Measurements from ENCODE around the gene ABCA1.

The ABCA1 gene

GRCh38 chr9:104776797-104777196 lies 151.2 kb downstream of the ABCA1 start:
- ATAC-seq (ENCODE audit: insufficient read depth, low read depth) (no peak), DNase-seq (no peak)
- Histone ChIP-seq H3K36me3 (ENCODE audit: insufficient read depth, low read length) (no peaks in the 10 kb centered on the region), H3K79me2 (ENCODE audit: insufficient read depth, low read length) (no peaks in the 10 kb centered on the region), H3K4me1 (ENCODE audit: insufficient read depth, low read length) (peaks cover 14% of the 10 kb centered on the region; the same call in 1 of the 2 replicates), H3K4me3 (ENCODE audit: low read depth in 1 of 2, low read length in 2 of 2) (no peak overlapping the region), H2AFZ (ENCODE audit: low read depth, low read length) (no peak overlapping the region), H3K4me2 (ENCODE audit: insufficient read depth, low read length) (no peak overlapping the region), H3K27ac (ENCODE audit: low read length) (no peak overlapping the region), H3K9ac (ENCODE audit: low read depth, low read length) (no peak overlapping the region), H3K27me3 (ENCODE audit: insufficient read depth, low read length, poor library complexity) (no peaks in the 10 kb centered on the region), H4K20me1 (ENCODE audit: insufficient read depth, low read length) (no peaks in the 10 kb centered on the region), H3K9me3 (ENCODE audit: insufficient read depth, low read length, severe bottlenecking) (no peaks in the 10 kb centered on the region)
- TF ChIP-seq, protein P1, sequence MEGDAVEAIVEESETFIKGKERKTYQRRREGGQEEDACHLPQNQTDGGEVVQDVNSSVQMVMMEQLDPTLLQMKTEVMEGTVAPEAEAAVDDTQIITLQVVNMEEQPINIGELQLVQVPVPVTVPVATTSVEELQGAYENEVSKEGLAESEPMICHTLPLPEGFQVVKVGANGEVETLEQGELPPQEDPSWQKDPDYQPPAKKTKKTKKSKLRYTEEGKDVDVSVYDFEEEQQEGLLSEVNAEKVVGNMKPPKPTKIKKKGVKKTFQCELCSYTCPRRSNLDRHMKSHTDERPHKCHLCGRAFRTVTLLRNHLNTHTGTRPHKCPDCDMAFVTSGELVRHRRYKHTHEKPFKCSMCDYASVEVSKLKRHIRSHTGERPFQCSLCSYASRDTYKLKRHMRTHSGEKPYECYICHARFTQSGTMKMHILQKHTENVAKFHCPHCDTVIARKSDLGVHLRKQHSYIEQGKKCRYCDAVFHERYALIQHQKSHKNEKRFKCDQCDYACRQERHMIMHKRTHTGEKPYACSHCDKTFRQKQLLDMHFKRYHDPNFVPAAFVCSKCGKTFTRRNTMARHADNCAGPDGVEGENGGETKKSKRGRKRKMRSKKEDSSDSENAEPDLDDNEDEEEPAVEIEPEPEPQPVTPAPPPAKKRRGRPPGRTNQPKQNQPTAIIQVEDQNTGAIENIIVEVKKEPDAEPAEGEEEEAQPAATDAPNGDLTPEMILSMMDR (IDR thresholded peaks at IDR 0.05; ENCODE audit: borderline replicate concordance, extremely low read depth, low read length, poor library complexity, severe bottlenecking): no peak
- no peak for TF ChIP-seq EZH2 (IDR thresholded peaks at IDR 0.05; ENCODE audit: borderline replicate concordance, low read depth, low read length, severe bottlenecking)

DNA sequence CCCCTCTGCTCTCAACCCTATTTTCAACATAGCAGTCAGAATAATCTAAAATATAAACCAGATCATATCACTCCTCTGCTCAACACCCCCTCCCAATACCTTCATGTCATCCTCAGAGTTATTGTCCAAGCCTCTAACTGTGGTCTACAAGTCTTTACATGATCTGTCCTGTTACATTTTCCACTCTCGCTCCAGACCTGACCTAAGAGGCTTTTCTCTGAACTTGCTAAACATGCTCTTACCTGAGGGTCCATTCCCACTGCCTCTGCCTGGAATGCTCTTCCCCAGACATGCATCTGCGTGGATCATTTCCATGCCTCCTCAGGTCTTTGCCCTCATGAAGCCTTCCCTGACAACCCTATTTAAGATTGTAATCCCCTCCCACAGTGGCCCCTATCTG lies 152.0 kb downstream of the ABCA1 start:
- TF ChIP-seq, protein P1 (IDR thresholded peaks at IDR 0.05; ENCODE audit: borderline replicate concordance, extremely low read depth, low read length, poor library complexity, severe bottlenecking): no peak
- TF ChIP-seq EZH2 (IDR thresholded peaks at IDR 0.05; ENCODE audit: borderline replicate concordance, low read depth, low read length, severe bottlenecking): no peak
- no peak overlapping the region for H2AFZ ChIP-seq (ENCODE audit: low read depth, low read length)
- H3K27ac ChIP-seq (ENCODE audit: low read length): no peak overlapping the region

DNA sequence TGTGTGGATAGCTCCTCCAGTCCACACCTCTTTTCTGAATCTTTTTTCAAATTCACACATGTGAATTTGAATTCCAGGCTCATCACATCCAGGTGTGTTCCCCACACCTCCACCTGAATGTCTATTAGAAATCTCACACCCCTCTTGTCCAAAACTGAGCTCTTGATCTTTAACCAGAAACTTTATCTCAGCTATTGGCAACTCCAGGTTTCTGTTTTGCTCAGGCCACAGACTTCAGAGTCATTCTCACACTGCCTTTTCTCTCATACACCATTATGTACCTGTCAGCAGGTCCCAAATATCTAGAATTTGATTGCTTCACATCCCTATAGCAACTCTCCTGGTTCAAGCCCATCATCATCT lies 152.4 kb downstream of the ABCA1 start:
- no peaks in the 10 kb centered on the region for H3K9me3 ChIP-seq (ENCODE audit: insufficient read depth, low read length, severe bottlenecking)
- no peaks in the 10 kb centered on the region for H3K79me2 ChIP-seq (ENCODE audit: insufficient read depth, low read length)
- no peak overlapping the region for H3K4me3 ChIP-seq (ENCODE audit: low read depth in 1 of 2, low read length in 2 of 2)
- no peak for ATAC-seq (ENCODE audit: insufficient read depth, low read depth)
- H2AFZ ChIP-seq (ENCODE audit: low read depth, low read length): no peak overlapping the region
- H3K27me3 ChIP-seq (ENCODE audit: insufficient read depth, low read length, poor library complexity): no peaks in the 10 kb centered on the region
- H3K27ac ChIP-seq (ENCODE audit: low read length): no peak overlapping the region
- DNase-seq: no peak
- TF ChIP-seq EZH2 (IDR thresholded peaks at IDR 0.05; ENCODE audit: borderline replicate concordance, low read depth, low read length, severe bottlenecking): no peak
- TF ChIP-seq, protein P1 (IDR thresholded peaks at IDR 0.05; ENCODE audit: borderline replicate concordance, extremely low read depth, low read length, poor library complexity, severe bottlenecking): no peak
- H3K4me1 ChIP-seq (ENCODE audit: insufficient read depth, low read length): peaks cover 16% of the 10 kb centered on the region; the same call in 1 of the 2 replicates
- no peaks in the 10 kb centered on the region for H3K36me3 ChIP-seq (ENCODE audit: insufficient read depth, low read length)
- H3K9ac ChIP-seq (ENCODE audit: low read depth, low read length): no peak overlapping the region
- no peak overlapping the region for H3K4me2 ChIP-seq (ENCODE audit: insufficient read depth, low read length)
- no peaks in the 10 kb centered on the region for H4K20me1 ChIP-seq (ENCODE audit: insufficient read depth, low read length)

More for the DNA sequence above, 152.0 kb downstream of the ABCA1 start:
- H3K4me3 ChIP-seq (ENCODE audit: low read depth in 1 of 2, low read length in 2 of 2): no peak overlapping the region
- no peaks in the 10 kb centered on the region for H3K27me3 ChIP-seq (ENCODE audit: insufficient read depth, low read length, poor library complexity)
- no peak for DNase-seq
- peaks cover 16% of the 10 kb centered on the region; the same call in 1 of the 2 replicates for H3K4me1 ChIP-seq (ENCODE audit: insufficient read depth, low read length)
- no peaks in the 10 kb centered on the region for H3K79me2 ChIP-seq (ENCODE audit: insufficient read depth, low read length)
- H3K9me3 ChIP-seq (ENCODE audit: insufficient read depth, low read length, severe bottlenecking): no peaks in the 10 kb centered on the region
- no peak for ATAC-seq (ENCODE audit: insufficient read depth, low read depth)
- H3K36me3 ChIP-seq (ENCODE audit: insufficient read depth, low read length): no peaks in the 10 kb centered on the region
- H4K20me1 ChIP-seq (ENCODE audit: insufficient read depth, low read length): no peaks in the 10 kb centered on the region
- H3K4me2 ChIP-seq (ENCODE audit: insufficient read depth, low read length): no peak overlapping the region
- H3K9ac ChIP-seq (ENCODE audit: low read depth, low read length): no peak overlapping the region

All from DND-41 (cell line).